HepG2 (cell line): ENCODE data around the gene BARX2. TPM values are rescaled to one million over a fixed set of nuclear protein-coding genes. Genes with fewer than 3 reads are reported as not detected.
A peak's percentile ranks its signal among the peaks of the same experiment; 100 is the strongest.

Source experiments
- CAMTA2 ChIP-seq: sonication (generic); formaldehyde crosslinking; IDR thresholded peaks from 2 replicates; pipeline ENCODE4 v1.4.0; 2020; ENCODE audit warnings: mild to moderate bottlenecking, missing genetic modification reagents, borderline replicate concordance
- GTF2F1 ChIP-seq: fragments of 150-350 bp; IDR thresholded peaks from 2 replicates; pipeline ENCODE4 v1.6.1; 2014; ENCODE audit warnings: low read length
- HCFC1 ChIP-seq: fragments of 150-350 bp; IDR thresholded peaks from 2 replicates; pipeline ENCODE4 v1.6.1; 2014; ENCODE audit warnings: low read depth, low read length
- HNRNPK ChIP-seq: fragments of 200-400 bp; formaldehyde crosslinking; IDR thresholded peaks from 2 replicates; pipeline ENCODE4 v1.6.1; 2018; ENCODE audit warnings: low read length, low read depth, moderate library complexity, mild to moderate bottlenecking; ENCODE audit not compliant: poor library complexity, severe bottlenecking
- HNRNPL ChIP-seq: fragments of 200-400 bp; formaldehyde crosslinking; IDR thresholded peaks from 2 replicates; pipeline ENCODE4 v1.6.1; 2017; ENCODE audit warnings: mild to moderate bottlenecking, low read depth, low read length
- IRF2 ChIP-seq: IDR thresholded peaks from 2 replicates; pipeline ENCODE4 v1.6.1; 2018; ENCODE audit warnings: missing genetic modification reagents, missing compliant biosample characterization
- ISL2 ChIP-seq: sonication (generic); formaldehyde crosslinking; IDR thresholded peaks from 2 replicates; pipeline ENCODE4 v1.5.0; 2020; ENCODE audit warnings: missing genetic modification reagents
- KLF11 ChIP-seq: IDR thresholded peaks from 2 replicates; pipeline ENCODE4 v1.6.1; 2016; ENCODE audit warnings: missing compliant biosample characterization
- KLF15 ChIP-seq: sonication (generic); formaldehyde crosslinking; IDR thresholded peaks from 2 replicates; pipeline ENCODE4 v1.8.1; 2023; ENCODE audit warnings: borderline replicate concordance, mild to moderate bottlenecking, inconsistent platforms, missing genetic modification reagents, mixed read lengths
- NCOA2 ChIP-seq: sonication (generic); formaldehyde crosslinking; IDR thresholded peaks from 2 replicates; pipeline ENCODE4 v1.8.0; 2022; ENCODE audit warnings: inconsistent platforms
- PATZ1 ChIP-seq: sonication (generic); formaldehyde crosslinking; IDR thresholded peaks from 2 replicates; pipeline ENCODE4 v1.4.0; 2020; ENCODE audit warnings: missing genetic modification reagents
- PCBP1 ChIP-seq: fragments of 200-400 bp; formaldehyde crosslinking; IDR thresholded peaks from 2 replicates; pipeline ENCODE4 v1.6.1; 2017; ENCODE audit warnings: mild to moderate bottlenecking, low read depth, low read length, borderline replicate concordance
- RARA ChIP-seq: IDR thresholded peaks from 2 replicates; pipeline ENCODE4 v1.6.1; 2016; ENCODE audit warnings: missing genetic modification reagents, missing compliant biosample characterization
- RARG ChIP-seq: sonication (generic); formaldehyde crosslinking; IDR thresholded peaks from 2 replicates; pipeline ENCODE4 v1.4.0; 2020; ENCODE audit warnings: low read depth, mild to moderate bottlenecking, missing genetic modification reagents
- SALL2 ChIP-seq: sonication (generic); formaldehyde crosslinking; IDR thresholded peaks from 2 replicates; pipeline ENCODE4 v1.8.1; 2023; ENCODE audit warnings: mild to moderate bottlenecking, missing genetic modification reagents, inconsistent platforms
- SMAD1 ChIP-seq: sonication (generic); formaldehyde crosslinking; IDR thresholded peaks from 2 replicates; pipeline ENCODE4 v1.4.0; 2020; ENCODE audit warnings: missing genetic modification reagents, low read depth, mild to moderate bottlenecking, borderline replicate concordance
- SRF ChIP-seq: IDR thresholded peaks from 2 replicates; pipeline ENCODE4 v1.6.1; 2011; ENCODE audit warnings: mild to moderate bottlenecking, low read depth, low read length, moderate library complexity
- SRSF4 ChIP-seq: fragments of 200-400 bp; formaldehyde crosslinking; IDR thresholded peaks from one replicate; pipeline ENCODE4 v1.6.1; 2018; ENCODE audit warnings: mild to moderate bottlenecking, low read depth, low read length, moderate library complexity; ENCODE audit not compliant: poor library complexity, severe bottlenecking
- TOPORS ChIP-seq: sonication (generic); formaldehyde crosslinking; IDR thresholded peaks from 2 replicates; pipeline ENCODE4 v1.8.0; 2023; ENCODE audit warnings: mild to moderate bottlenecking, missing genetic modification reagents
- ZBTB1 ChIP-seq: sonication (generic); formaldehyde crosslinking; IDR thresholded peaks from 2 replicates; pipeline ENCODE4 v1.4.0; 2020; ENCODE audit warnings: missing genetic modification reagents, borderline replicate concordance
- ZFP36L1 ChIP-seq: sonication (generic); formaldehyde crosslinking; IDR thresholded peaks from 2 replicates; pipeline ENCODE4 v1.8.0; 2022; ENCODE audit warnings: mild to moderate bottlenecking, missing genetic modification reagents, moderate library complexity
- ZMAT3 ChIP-seq: sonication (generic); formaldehyde crosslinking; conservative IDR thresholded peaks from 2 replicates; pipeline ENCODE4 v1.7.0; 2021; ENCODE audit warnings: missing genetic modification reagents
- ZNF138 ChIP-seq: sonication (generic); formaldehyde crosslinking; IDR thresholded peaks from 2 replicates; pipeline ENCODE4 v1.5.0; 2020; ENCODE audit warnings: mild to moderate bottlenecking, low read depth, missing genetic modification reagents
- ZNF224 ChIP-seq: sonication (generic); formaldehyde crosslinking; IDR thresholded peaks from 2 replicates; pipeline ENCODE4 v1.5.0; 2020; ENCODE audit warnings: mild to moderate bottlenecking, missing genetic modification reagents
- ZNF260 ChIP-seq: sonication (generic); formaldehyde crosslinking; IDR thresholded peaks from 2 replicates; pipeline ENCODE4 v1.4.0; 2020; ENCODE audit warnings: missing genetic modification reagents, low read depth, mild to moderate bottlenecking, borderline replicate concordance
- ZNF431 ChIP-seq: sonication (generic); formaldehyde crosslinking; IDR thresholded peaks from 2 replicates; pipeline ENCODE4 v1.9.0; 2022; ENCODE audit warnings: missing genetic modification reagents, low read depth, mild to moderate bottlenecking, borderline replicate concordance
- ZNF446 ChIP-seq: sonication (generic); formaldehyde crosslinking; IDR thresholded peaks from 2 replicates; pipeline ENCODE4 v1.5.0; 2020; ENCODE audit warnings: mild to moderate bottlenecking, missing genetic modification reagents
- ZNF501 ChIP-seq: sonication (generic); formaldehyde crosslinking; IDR thresholded peaks from 2 replicates; pipeline ENCODE4 v1.5.1; 2020; ENCODE audit warnings: mild to moderate bottlenecking, moderate library complexity, missing genetic modification reagents
- ZNF556 ChIP-seq: sonication (generic); formaldehyde crosslinking; IDR thresholded peaks from 2 replicates; pipeline ENCODE4 v1.4.0; 2020; ENCODE audit warnings: mild to moderate bottlenecking, missing genetic modification reagents, borderline replicate concordance
- ZNF557 ChIP-seq: sonication (generic); formaldehyde crosslinking; IDR thresholded peaks from 2 replicates; pipeline ENCODE4 v1.4.0; 2020; ENCODE audit warnings: missing genetic modification reagents
- ZNF704 ChIP-seq: sonication (generic); formaldehyde crosslinking; IDR thresholded peaks from 2 replicates; pipeline ENCODE4 v1.8.1; 2023; ENCODE audit warnings: mild to moderate bottlenecking, inconsistent platforms, moderate library complexity, missing genetic modification reagents, borderline replicate concordance
- ZNF792 ChIP-seq: IDR thresholded peaks from 2 replicates; pipeline ENCODE4 v1.6.1; 2016
- ZNF841 ChIP-seq: sonication (generic); formaldehyde crosslinking; IDR thresholded peaks from 2 replicates; pipeline ENCODE4 v1.8.1; 2023; ENCODE audit warnings: missing genetic modification reagents, borderline replicate concordance
- polyA plus RNA-seq, 8 experiments: library from polyadenylated mRNA; depleted of rRNA in 3 of 8; stranded (reverse) in 7 of 8; unstranded in 1 of 8; fragments of >200 nt; fragmentation: Illumina TruSeq in 4 of 8; extraction: Trizol in 4 of 8; gene quantifications; 2 replicates each; pipeline versions ENCODE4 v1.2.1 to v1.2.3, GENCODE V29; 2011 to 2016; ENCODE audit warnings: low read depth in 4 of 8, missing spikeins in 1 of 8, mixed read lengths in 1 of 8; ENCODE audit not compliant: insufficient read depth in 1 of 8
- total RNA-seq, 5 experiments: library from RNA; depleted of rRNA; stranded (reverse); fragments of >200 nt; fragmentation: Illumina TruSeq; extraction: Trizol; gene quantifications; 2 replicates each; pipeline ENCODE4 v1.2.3, GENCODE V29; 2016; ENCODE audit warnings: low read depth in 1 of 5

Gene BARX2
- total and polyA plus RNA-seq, 2 of the 13 experiments (the other 11 are each of a cell fraction or from before 2014, with no cell fraction given), result not detected

- TF ChIP-seq HNRNPL, result no peak
- no peak for TF ChIP-seq ISL2 (CRISPR knock-in tag)
- TF ChIP-seq RARA (CRISPR knock-in tag), result peak; percentile 71
- no peak for TF ChIP-seq PCBP1
- no peak for TF ChIP-seq ZNF446
- TF ChIP-seq SRSF4, result no peak
- TF ChIP-seq ZNF431 (CRISPR knock-in tag), result no peak
- TF ChIP-seq TOPORS, result no peak
- no peak for TF ChIP-seq ZNF260 (CRISPR knock-in tag)
- TF ChIP-seq ZFP36L1 (CRISPR knock-in tag), result no peak
- no peak for TF ChIP-seq ZMAT3 (CRISPR knock-in tag)
- TF ChIP-seq ZNF224, result no peak
- TF ChIP-seq KLF11 (CRISPR knock-in tag), result no peak
- TF ChIP-seq HCFC1, result no peak
- TF ChIP-seq NCOA2 (CRISPR knock-in tag), result no peak
- no peak for TF ChIP-seq ZNF138 (CRISPR knock-in tag)
- TF ChIP-seq KLF15 (CRISPR knock-in tag), result no peak
- no peak for TF ChIP-seq ZNF501 (CRISPR knock-in tag)
- TF ChIP-seq RARG (CRISPR knock-in tag), result no peak
- no peak for TF ChIP-seq IRF2 (CRISPR knock-in tag)
- no peak for TF ChIP-seq PATZ1
- no peak for TF ChIP-seq HNRNPK
- TF ChIP-seq ZNF792 (CRISPR knock-in tag), result peak; percentile 54; the same call in 1 of the 2 replicates
- TF ChIP-seq ZNF557 (CRISPR knock-in tag), result no peak
- TF ChIP-seq CAMTA2, result no peak
- no peak for TF ChIP-seq SALL2
- no peak for TF ChIP-seq SMAD1 (CRISPR knock-in tag)
- TF ChIP-seq SRF, result no peak
- no peak for TF ChIP-seq ZNF704
- TF ChIP-seq ZBTB1 (CRISPR knock-in tag), result no peak
- TF ChIP-seq ZNF556 (CRISPR knock-in tag), result no peak
- no peak for TF ChIP-seq GTF2F1
- no peak for TF ChIP-seq ZNF841 (CRISPR knock-in tag)
Observed at GRCh38 chr11:129392995-129393394, 17.3 kb downstream of the BARX2 start (continued).
